ENCODE data around the gene PCDHA4. TPM values are rescaled to one million over a fixed set of nuclear protein-coding genes. Genes with fewer than 3 reads are reported as not detected.
"Not testable (repeated sequence)": the region's sequence is repeated elsewhere in the genome, so short reads cannot be mapped to it uniquely, and the experiment has no call there.

The PCDHA4 gene
- total and polyA plus RNA-seq, 8 donors, result 0.08 to 2.6 (median 1.1) TPM; not detected in 2

- H3K27ac ChIP-seq, result peak overlapping the region in 1 of 5 donors; percentile 11
- peaks cover 0 to 43% (median 3%) of the 10 kb centered on the region in 3 donors for H3K27me3 ChIP-seq
- TF ChIP-seq CTCF (IDR thresholded peaks at IDR 0.05) (no peak), EP300 (IDR thresholded peaks at IDR 0.05) (no peak)
- intact Hi-C loops (cut with DNase I; ENCODE audit: low total_unique reads), result no loop called here
- peak in 1 of 2 donors; percentile 16 for DNase-seq
- peak overlapping the region in 2 of 4 donors; percentile 23 to 30 for H3K4me3 ChIP-seq
- no peaks in the 10 kb centered on the region for H3K4me1 ChIP-seq
- no peaks in the 10 kb centered on the region for H3K36me3 ChIP-seq
- peaks cover 28 to 78% (median 50%) of the 10 kb centered on the region in 4 donors for H3K9me3 ChIP-seq
- 15 to 18% (median 17%) methylated on average over 16 of the region's 16 CpGs for WGBS, 5 donors
Measured at GRCh38 chr5:140801494-140801841, 5.4 kb upstream of the PCDHA4 start.

- H3K9me3 ChIP-seq, result peaks cover 24 to 77% (median 51%) of the 10 kb centered on the region in 4 donors
- H3K36me3 ChIP-seq; H3K27ac ChIP-seq; H3K4me3 ChIP-seq; DNase-seq; H3K4me1 ChIP-seq; intact Hi-C loops (cut with DNase I; ENCODE audit: low total_unique reads): not testable (repeated sequence)
- WGBS, 5 donors, result 45 to 64% (median 54%) methylated on average over 34 to 45 of the region's 45 CpGs
- H3K27me3 ChIP-seq, result peaks cover 0 to 45% (median 3%) of the 10 kb centered on the region in 3 donors
Measured at GRCh38 chr5:140802381-140802780, 4.5 kb upstream of the PCDHA4 start.

GRCh38 chr5:140802781-140803271, 4.0 kb upstream of the PCDHA4 start:
- Histone ChIP-seq H3K36me3 (no peaks in the 10 kb centered on the region), H3K27ac (no peak overlapping the region), H3K27me3 (peaks cover 0 to 49% (median 3%) of the 10 kb centered on the region in 3 donors), H3K9me3 (peaks cover 24 to 77% (median 52%) of the 10 kb centered on the region in 4 donors), H3K4me1 (no peaks in the 10 kb centered on the region), H3K4me3 (no peak overlapping the region)
- TF ChIP-seq POLR2A (IDR thresholded peaks at IDR 0.05) (no peak), POLR2AphosphoS5 (IDR thresholded peaks at IDR 0.05) (no peak), CTCF (IDR thresholded peaks at IDR 0.05) (no peak), EP300 (IDR thresholded peaks at IDR 0.05) (no peak)
- intact Hi-C loops (cut with DNase I; ENCODE audit: low total_unique reads), result no loop called here
- 43 to 65% (median 54%) methylated on average over 32 to 53 of the region's 53 CpGs for WGBS, 5 donors
- DNase-seq, result no peak

GRCh38 chr5:140808241-140808888, 1.5 kb downstream of the PCDHA4 start:
- intact Hi-C loops (cut with DNase I; ENCODE audit: low total_unique reads); H3K27ac ChIP-seq; DNase-seq; H3K4me3 ChIP-seq; H3K36me3 ChIP-seq; H3K4me1 ChIP-seq: not testable (repeated sequence)
- WGBS, 5 donors, result 60 to 72% (median 64%) methylated on average over 58 to 62 of the region's 62 CpGs
- Histone ChIP-seq H3K27me3 (peaks cover 0 to 29% (median 0%) of the 10 kb centered on the region in 3 donors), H3K9me3 (peaks cover 5 to 75% (median 44%) of the 10 kb centered on the region in 4 donors)

GRCh38 chr5:140808889-140809291, 2.0 kb downstream of the PCDHA4 start:
- no peak overlapping the region for H3K27ac ChIP-seq
- TF ChIP-seq POLR2A (IDR thresholded peaks at IDR 0.05), result no peak
- TF ChIP-seq CTCF (IDR thresholded peaks at IDR 0.05), result no peak
- no peak for TF ChIP-seq POLR2AphosphoS5 (IDR thresholded peaks at IDR 0.05)
- no peak for TF ChIP-seq EP300 (IDR thresholded peaks at IDR 0.05)
- peaks cover 4 to 74% (median 45%) of the 10 kb centered on the region in 4 donors for H3K9me3 ChIP-seq
- H3K4me3 ChIP-seq, result no peak overlapping the region
- no peaks in the 10 kb centered on the region for H3K4me1 ChIP-seq
- intact Hi-C loops (cut with DNase I; ENCODE audit: low total_unique reads), result no loop called here
- DNase-seq, result no peak
- H3K36me3 ChIP-seq, result no peaks in the 10 kb centered on the region
- 67 to 76% (median 70%) methylated on average over 9 to 43 of the region's 43 CpGs for WGBS, 5 donors
- peaks cover 0 to 28% (median 0%) of the 10 kb centered on the region in 3 donors for H3K27me3 ChIP-seq
